ENCODE results near the gene VAX1.
"Not testable (repeated sequence)": the region's sequence is repeated elsewhere in the genome, so short reads cannot be mapped to it uniquely, and the experiment has no call there.

VAX1 gene

DNA sequence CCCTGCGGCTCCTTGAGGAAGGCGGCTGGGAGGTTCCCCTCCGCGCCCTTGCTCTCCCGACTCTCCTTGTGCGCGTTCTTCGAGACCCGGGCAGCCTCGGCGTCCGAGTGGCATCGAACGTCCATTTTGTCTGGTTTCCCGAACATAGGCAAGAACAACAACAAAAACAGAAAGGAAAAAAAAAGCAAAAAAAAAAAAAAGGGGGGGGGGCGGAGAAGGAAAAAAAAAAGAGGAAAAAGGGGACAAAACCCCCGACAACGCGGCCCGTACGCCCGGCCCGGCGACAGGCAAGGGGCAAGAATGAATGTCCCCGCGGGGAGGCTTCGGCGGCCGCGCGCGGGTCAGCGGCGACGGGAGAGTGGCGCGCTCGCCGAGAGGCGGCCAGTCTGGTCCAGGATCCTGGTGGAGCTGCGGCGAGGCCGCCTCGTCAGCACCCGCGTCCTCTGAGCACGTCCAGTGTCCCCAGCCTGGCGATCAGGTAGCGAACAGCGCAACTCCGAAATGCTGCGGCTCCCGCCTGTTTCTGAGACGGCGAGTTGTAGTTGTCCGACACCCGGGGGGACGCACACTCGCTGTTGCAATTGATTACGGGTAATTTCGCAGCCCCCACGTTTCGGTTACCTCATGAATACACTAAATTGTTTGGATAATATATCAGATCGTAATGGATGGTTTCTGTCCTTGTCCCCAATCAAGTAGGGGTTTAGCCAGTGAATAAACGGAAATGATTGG lies at the start of gene VAX1:
TSS of gene VAX1 (minus strand) at position 360 of the 732 bp plus-strand sequence. CDS start at position 146, 214 bp downstream.
- H3K9me2 ChIP-seq (replicated peaks; ENCODE audit: control insufficient read depth, low read length): no peaks in the 10 kb centered on the region
- H3K36me3 ChIP-seq (ENCODE audit: control insufficient read depth, low read length): no peaks in the 10 kb centered on the region
- no peaks in the 10 kb centered on the region for H3F3A ChIP-seq (ENCODE audit: control insufficient read depth, insufficient read depth)
- peaks cover 3% of the 10 kb centered on the region; the same call in 1 of the 2 replicates for H3K9me3 ChIP-seq (ENCODE audit: control insufficient read depth, insufficient read depth, low read length)
- H3K4me1 ChIP-seq (ENCODE audit: control insufficient read depth, low read length): no peaks in the 10 kb centered on the region
- no peaks in the 10 kb centered on the region for H3K79me2 ChIP-seq (ENCODE audit: control insufficient read depth, low read length)
- TF ChIP-seq CTCF (IDR thresholded peaks at IDR 0.05; ENCODE audit: low read depth, low read length, poor library complexity, severe bottlenecking): no peak
- no peak for TF ChIP-seq EZH2phosphoT487 (IDR thresholded peaks at IDR 0.05; ENCODE audit: borderline replicate concordance, low read length)
- H3K4me2 ChIP-seq (ENCODE audit: low read length): no peak within 1 kb of the TSS
- no peak within 1 kb of the TSS for H3K4me3 ChIP-seq (ENCODE audit: low read length)
- H3K27ac ChIP-seq (ENCODE audit: low read depth, low read length): no peak within 1 kb of the TSS
- no peaks in the 10 kb centered on the region for H3K27me3 ChIP-seq (ENCODE audit: control insufficient read depth, low read length)
- no peaks in the 10 kb centered on the region for H4K20me1 ChIP-seq (ENCODE audit: control insufficient read depth, insufficient read depth, low read depth, low read length)

DNA sequence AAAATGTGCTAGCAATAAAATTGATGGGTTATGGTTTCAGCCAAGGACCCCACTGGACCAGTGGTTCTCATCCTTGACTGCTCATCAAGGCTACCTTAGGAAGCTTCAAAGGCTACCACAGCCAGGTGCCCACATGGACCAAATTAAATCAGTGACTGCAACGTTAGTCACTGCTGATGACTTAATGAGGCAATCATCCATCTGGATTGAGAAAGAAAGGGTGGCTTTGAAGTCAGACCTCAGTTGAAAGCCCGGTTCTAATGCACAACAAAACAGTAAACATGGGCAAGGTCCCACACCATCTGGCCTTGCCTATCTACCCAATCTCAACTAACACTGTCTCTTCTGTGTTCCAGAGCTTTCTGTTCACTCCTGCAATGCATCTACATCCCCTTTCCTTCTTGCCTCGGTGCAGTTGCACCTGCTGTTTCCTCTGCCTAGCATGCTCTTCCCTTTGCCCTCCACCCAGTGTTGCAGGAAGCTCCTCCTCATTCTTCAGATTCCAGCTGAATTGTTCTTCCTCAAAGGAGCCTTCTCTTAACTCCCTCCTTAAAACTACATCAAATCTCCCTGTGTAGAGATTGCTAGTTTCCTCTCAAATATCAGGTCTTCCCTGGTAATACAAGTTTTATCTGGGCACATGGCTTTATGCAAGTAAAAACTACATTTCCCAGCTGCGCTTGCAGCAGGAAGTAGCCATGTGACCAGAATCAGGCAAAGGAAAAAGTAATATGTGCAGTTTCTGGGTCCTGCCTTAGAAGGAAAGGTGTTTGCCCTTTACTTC lies 49.0 kb upstream of the VAX1 start:
- Histone ChIP-seq H3K9me3 (ENCODE audit: control insufficient read depth, insufficient read depth, low read length) (no peaks in the 10 kb centered on the region; the same call in 1 of the 2 replicates), H3K27me3 (ENCODE audit: control insufficient read depth, low read length) (peaks cover 7% of the 10 kb centered on the region; the same call in 1 of the 2 replicates), H3K27ac (ENCODE audit: low read depth, low read length) (no peak overlapping the region), H3K4me3 (ENCODE audit: low read length) (no peak overlapping the region), H4K20me1 (ENCODE audit: control insufficient read depth, insufficient read depth, low read depth, low read length) (no peaks in the 10 kb centered on the region), H3K9me2 (replicated peaks; ENCODE audit: control insufficient read depth, low read length) (no peaks in the 10 kb centered on the region), H3F3A (ENCODE audit: control insufficient read depth, insufficient read depth) (no peaks in the 10 kb centered on the region), H3K79me2 (ENCODE audit: control insufficient read depth, low read length) (no peaks in the 10 kb centered on the region), H3K4me1 (ENCODE audit: control insufficient read depth, low read length) (peaks cover 8% of the 10 kb centered on the region), H3K36me3 (ENCODE audit: control insufficient read depth, low read length) (no peaks in the 10 kb centered on the region), H3K4me2 (ENCODE audit: low read length) (no peak overlapping the region)
- TF ChIP-seq EZH2phosphoT487 (IDR thresholded peaks at IDR 0.05; ENCODE audit: borderline replicate concordance, low read length) (no peak), CTCF (IDR thresholded peaks at IDR 0.05; ENCODE audit: low read depth, low read length, poor library complexity, severe bottlenecking) (no peak)

GRCh38 chr10:117185817-117186216 lies 47.7 kb upstream of the VAX1 start:
- not testable (repeated sequence) for H3K36me3 ChIP-seq (ENCODE audit: control insufficient read depth, low read length); H3K27me3 ChIP-seq (ENCODE audit: control insufficient read depth, low read length); H3K79me2 ChIP-seq (ENCODE audit: control insufficient read depth, low read length); H3K4me2 ChIP-seq (ENCODE audit: low read length); H3K9me3 ChIP-seq (ENCODE audit: control insufficient read depth, insufficient read depth, low read length); H3K27ac ChIP-seq (ENCODE audit: low read depth, low read length); H3F3A ChIP-seq (ENCODE audit: control insufficient read depth, insufficient read depth); H3K4me1 ChIP-seq (ENCODE audit: control insufficient read depth, low read length); H4K20me1 ChIP-seq (ENCODE audit: control insufficient read depth, insufficient read depth, low read depth, low read length); H3K4me3 ChIP-seq (ENCODE audit: low read length); H3K9me2 ChIP-seq (replicated peaks; ENCODE audit: control insufficient read depth, low read length)

- Histone ChIP-seq H3K79me2 (ENCODE audit: control insufficient read depth, low read length) (no peaks in the 10 kb centered on the region), H3K36me3 (ENCODE audit: control insufficient read depth, low read length) (no peaks in the 10 kb centered on the region), H4K20me1 (ENCODE audit: control insufficient read depth, insufficient read depth, low read depth, low read length) (no peaks in the 10 kb centered on the region), H3K4me2 (ENCODE audit: low read length) (no peak overlapping the region), H3K27ac (ENCODE audit: low read depth, low read length) (no peak overlapping the region), H3K4me1 (ENCODE audit: control insufficient read depth, low read length) (peaks cover 8% of the 10 kb centered on the region), H3K9me3 (ENCODE audit: control insufficient read depth, insufficient read depth, low read length) (no peaks in the 10 kb centered on the region; the same call in 1 of the 2 replicates), H3F3A (ENCODE audit: control insufficient read depth, insufficient read depth) (no peaks in the 10 kb centered on the region), H3K4me3 (ENCODE audit: low read length) (no peak overlapping the region), H3K27me3 (ENCODE audit: control insufficient read depth, low read length) (peaks cover 10% of the 10 kb centered on the region; the same call in 1 of the 2 replicates), H3K9me2 (replicated peaks; ENCODE audit: control insufficient read depth, low read length) (no peaks in the 10 kb centered on the region)
- TF ChIP-seq CTCF (IDR thresholded peaks at IDR 0.05; ENCODE audit: low read depth, low read length, poor library complexity, severe bottlenecking) (no peak), EZH2phosphoT487 (IDR thresholded peaks at IDR 0.05; ENCODE audit: borderline replicate concordance, low read length) (no peak)
Measured at GRCh38 chr10:117184821-117185220, 46.8 kb upstream of the VAX1 start.

Measured in DOHH2 (cell line).